Adrenal gland (tissue), 5 donors: Measurements from ENCODE around the gene TACR1.
"Not testable (repeated sequence)": the region's sequence is repeated elsewhere in the genome, so short reads cannot be mapped to it uniquely, and the experiment has no call there.

Source experiments
- CTCF ChIP-seq, 6 experiments: fragments of 450-650 bp in 4 of 6; fragments of 200-600 bp in 2 of 6; sonication (generic) in 1 of 6; IDR thresholded peaks; 1 replicate in 5 of 6; 2 replicates in 1 of 6; pipeline versions ENCODE4 v1.5.1 to v1.8.0; 2016 to 2021; ENCODE audit warnings: antibody characterized with exemption in 6 of 6, mild to moderate bottlenecking in 2 of 6, moderate library complexity in 1 of 6
- POLR2A ChIP-seq, 2 donors: fragments of 450-650 bp; IDR thresholded peaks; one replicate each; pipeline ENCODE4 v1.6.1; 2017; ENCODE audit warnings: antibody characterized with exemption in 2 of 2, mild to moderate bottlenecking in 2 of 2, moderate library complexity in 1 of 2
- donor health status: DM: no; HTN: no; CAD: no.

- TF ChIP-seq CTCF, POLR2A (IDR thresholded peaks at IDR 0.05): not testable (repeated sequence)
These were observed 53.1 kb downstream of the TACR1 start for GRCh38 chr2:75146221-75146605.
